AG08396 (cell line): ENCODE data around the gene CDK5.
A peak's percentile ranks its signal among the peaks of the same experiment; 100 is the strongest.

Experiments
- DNase-seq: peaks from one replicate; pipeline ENCODE4 v3.0.0; 2012; ENCODE audit warnings: low spot score, mixed read lengths

CDK5 gene

DNA sequence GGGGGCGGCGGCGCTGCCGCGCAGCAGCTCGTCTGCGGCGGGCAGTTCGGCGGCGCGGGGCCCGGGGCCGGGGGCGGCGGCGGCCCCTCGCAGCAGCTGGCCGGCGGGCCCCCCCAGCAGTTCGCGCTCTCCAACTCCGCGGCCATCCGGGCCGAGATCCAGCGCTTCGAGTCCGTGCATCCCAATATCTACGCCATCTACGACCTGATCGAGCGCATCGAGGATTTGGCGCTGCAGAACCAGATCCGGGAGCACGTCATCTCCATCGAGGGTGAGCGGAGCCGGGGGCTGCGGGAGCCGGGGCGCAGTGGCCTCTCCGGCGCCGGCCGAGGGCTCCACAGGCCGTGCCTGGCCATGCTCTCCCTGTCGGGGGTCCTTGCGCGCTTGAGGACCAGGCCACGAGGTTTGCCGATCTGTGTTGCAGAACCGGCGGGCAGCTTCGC is 29.1 kb upstream of the CDK5 start:
- DNase-seq, result peak; percentile 52

- DNase-seq, result peak; percentile 93
These were observed 28.3 kb upstream of the CDK5 start, which contains the start of gene AGAP3 for GRCh38 chr7:151085691-151086620. Gene AGAP3 (plus strand): TSS chr7:151086475. CDS start chr7:151086742, 267 bp downstream.

DNA sequence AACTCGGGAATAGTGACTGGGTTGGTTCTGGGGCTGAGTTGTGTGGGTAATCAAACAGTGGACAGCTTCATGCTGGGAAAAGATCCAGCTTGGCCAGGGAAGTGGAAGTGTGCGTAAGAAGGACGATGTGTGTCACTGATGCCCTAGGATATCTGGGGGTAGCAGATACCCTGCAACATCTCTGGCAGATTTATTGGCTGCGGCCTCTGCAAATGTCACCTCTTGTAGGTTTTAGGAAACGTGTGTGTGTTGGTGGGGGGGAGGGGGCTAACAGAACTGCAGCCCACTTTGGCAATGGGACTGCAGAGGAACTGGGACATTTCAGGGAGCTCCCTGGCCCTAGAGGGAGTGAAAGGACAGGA is 27.6 kb upstream of the CDK5 start:
- DNase-seq, result no peak

DNA sequence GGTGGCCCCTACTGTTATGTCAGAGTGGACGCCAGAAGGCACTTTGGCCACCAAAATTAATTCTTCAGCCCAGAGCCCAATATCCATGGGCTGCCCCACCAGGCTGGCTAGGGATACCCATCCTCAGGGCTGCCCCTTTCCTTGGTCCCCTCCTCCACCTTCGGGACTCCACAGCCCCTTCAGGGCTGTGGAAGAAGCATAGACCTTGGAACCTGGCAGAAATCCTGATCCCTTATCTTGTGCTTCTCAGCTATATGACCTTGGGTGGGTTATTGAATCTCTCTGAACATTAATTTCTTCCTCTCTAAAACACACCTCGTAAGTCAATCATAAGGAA is 26.1 kb upstream of the CDK5 start:
- DNase-seq, result no peak

GRCh38 chr7:151083071-151083823 is 25.6 kb upstream of the CDK5 start, which contains the start of gene TMUB1:
Gene TMUB1 (minus strand): TSS chr7:151083493. CDS start chr7:151082563, 930 bp downstream.
- DNase-seq, result peak; percentile 77

- DNase-seq, result no peak
These were observed 24.7 kb upstream of the CDK5 start for GRCh38 chr7:151082141-151083070.

GRCh38 chr7:151081170-151082101 is 23.7 kb upstream of the CDK5 start:
- peak; percentile 55 for DNase-seq

- DNase-seq, result peak; percentile 97
These were observed 22.9 kb upstream of the CDK5 start, which contains the start of gene FASTK for GRCh38 chr7:151080522-151081169. Gene FASTK (minus strand): TSS chr7:151080809. CDS start chr7:151080766, 43 bp downstream.

GRCh38 chr7:151080067-151080521 is 22.4 kb upstream of the CDK5 start:
- DNase-seq, result peak; percentile 59

DNA sequence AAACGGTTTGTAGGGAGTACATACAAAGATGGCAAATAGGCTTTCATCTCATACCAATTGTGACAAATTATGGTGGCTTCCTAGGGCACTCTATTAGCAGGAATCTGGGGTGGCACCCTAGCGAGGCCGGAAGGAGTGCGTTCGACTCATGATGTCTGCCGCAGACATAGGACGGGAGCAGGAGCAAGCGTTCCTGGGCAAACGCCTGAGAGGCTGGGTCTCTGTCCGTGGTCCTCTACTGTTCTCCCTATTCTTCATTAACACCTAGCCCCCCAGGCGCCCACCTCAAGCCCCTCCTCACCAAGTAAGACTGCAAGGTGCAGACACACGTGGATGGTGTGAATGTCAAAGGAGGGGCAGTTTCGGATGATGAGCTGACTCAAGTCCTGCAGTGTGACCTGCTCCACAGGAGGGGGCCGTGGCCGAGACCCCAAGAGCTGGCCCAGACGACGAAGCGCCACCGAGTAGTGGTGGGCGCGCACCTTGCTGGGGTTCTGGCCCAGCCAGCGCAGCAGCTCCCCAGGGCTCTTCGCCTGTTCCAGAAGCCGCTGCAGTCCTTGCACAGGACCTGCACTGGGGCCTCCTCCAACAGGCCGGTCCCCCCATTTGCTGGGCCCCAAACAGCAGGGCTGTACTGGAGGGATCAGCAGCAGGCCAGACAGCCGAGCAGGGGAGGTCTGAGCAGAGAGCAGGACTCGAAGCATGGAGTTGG is 21.7 kb upstream of the CDK5 start:
- DNase-seq, result no peak

GRCh38 chr7:151078233-151079040 is 20.7 kb upstream of the CDK5 start:
- no peak for DNase-seq

GRCh38 chr7:151077705-151078232 is 20.1 kb upstream of the CDK5 start:
- DNase-seq, result no peak

GRCh38 chr7:151076863-151077704 is 19.4 kb upstream of the CDK5 start:
- peak; percentile 58 for DNase-seq

- no peak for DNase-seq
These were observed 18.3 kb upstream of the CDK5 start for GRCh38 chr7:151075978-151076426.

DNA sequence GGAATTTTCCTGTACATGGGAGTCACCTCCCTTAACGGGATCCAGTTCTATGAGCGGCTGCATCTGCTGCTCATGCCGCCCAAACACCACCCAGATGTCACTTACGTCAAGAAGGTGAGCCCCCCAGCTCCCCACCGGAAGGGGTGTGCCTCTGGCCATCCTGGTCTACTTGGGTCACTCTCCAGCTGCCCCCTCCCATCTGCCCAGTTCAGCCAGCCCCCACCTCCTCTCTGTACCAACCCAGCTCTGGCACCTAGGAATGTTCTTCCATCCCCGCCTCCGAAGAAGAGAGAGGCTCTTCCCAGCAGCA is 17.9 kb upstream of the CDK5 start:
- no peak for DNase-seq

- no peak for DNase-seq
These were observed 17.3 kb upstream of the CDK5 start for GRCh38 chr7:151074817-151075661.
